NOMO-1 treated with DMSO at 0.1 percent for 48 hours (cell line): ENCODE measurements around the gene DNAH9.

Experiments
- DNase-seq: peaks from one replicate; lab custom pipeline; 2025; ENCODE audit not compliant: unreplicated experiment; lab: John Stamatoyannopoulos, UW

The DNAH9 gene

DNA sequence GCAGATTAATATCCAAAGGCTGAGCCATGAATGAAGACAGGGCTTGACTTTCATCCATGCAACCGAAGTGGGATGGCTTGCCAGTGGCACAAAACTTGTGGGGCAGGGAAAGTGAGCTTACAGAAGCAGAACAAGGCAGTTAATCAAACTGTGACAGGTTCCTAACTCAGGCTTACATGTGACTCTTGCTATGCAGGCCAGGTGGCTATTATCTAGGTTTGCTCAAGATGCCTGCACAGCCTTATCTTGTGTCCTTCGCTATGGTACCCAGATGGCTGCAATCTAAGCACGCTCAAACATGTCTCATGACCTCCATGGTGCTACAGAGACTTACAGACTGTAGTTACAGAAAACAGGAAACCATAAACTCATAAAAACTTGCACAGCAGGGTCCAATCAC, 8.6 kb upstream of the DNAH9 start:
- DNase-seq = no peak

DNA sequence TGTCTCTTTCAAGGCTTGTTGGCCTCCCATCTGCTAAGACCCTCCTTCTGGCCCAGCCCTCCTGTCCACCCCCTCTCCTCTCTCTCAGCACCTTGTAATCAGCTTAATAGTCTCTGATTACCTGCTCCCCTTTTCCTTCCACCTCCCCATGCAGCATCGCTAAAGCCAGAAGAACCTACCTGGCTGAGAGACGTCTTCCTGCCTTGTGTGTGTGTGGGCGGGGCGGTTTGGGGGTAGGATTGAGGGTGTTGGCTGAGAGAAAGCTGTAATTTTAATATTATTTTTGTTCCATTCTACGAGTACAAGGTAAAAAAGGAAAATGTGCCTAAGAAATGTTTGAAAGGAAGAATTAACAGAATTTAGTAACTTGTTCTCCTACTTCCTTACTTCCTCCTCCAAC, 3.4 kb downstream of the DNAH9 start:
- no peak for DNase-seq

DNA sequence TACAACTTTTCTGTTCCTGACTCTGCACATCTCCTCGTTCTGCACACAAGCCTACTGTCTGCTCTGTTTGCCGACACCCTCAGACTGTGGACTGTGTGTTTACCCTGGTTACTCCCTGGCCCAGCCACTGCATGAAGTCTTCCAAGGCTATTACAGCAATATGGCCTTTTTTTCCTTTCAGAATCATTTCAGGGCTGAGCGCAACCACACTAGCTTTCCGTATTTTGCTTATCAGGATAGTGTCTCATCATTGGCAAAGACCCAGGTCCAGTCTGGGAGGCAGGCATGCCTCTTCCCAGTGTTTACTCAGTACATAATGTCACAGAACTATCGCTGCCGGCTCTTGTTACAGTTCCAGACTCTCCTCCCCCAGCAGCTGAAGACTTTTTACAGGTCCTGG, 10.1 kb downstream of the DNAH9 start:
- DNase-seq = no peak

DNA sequence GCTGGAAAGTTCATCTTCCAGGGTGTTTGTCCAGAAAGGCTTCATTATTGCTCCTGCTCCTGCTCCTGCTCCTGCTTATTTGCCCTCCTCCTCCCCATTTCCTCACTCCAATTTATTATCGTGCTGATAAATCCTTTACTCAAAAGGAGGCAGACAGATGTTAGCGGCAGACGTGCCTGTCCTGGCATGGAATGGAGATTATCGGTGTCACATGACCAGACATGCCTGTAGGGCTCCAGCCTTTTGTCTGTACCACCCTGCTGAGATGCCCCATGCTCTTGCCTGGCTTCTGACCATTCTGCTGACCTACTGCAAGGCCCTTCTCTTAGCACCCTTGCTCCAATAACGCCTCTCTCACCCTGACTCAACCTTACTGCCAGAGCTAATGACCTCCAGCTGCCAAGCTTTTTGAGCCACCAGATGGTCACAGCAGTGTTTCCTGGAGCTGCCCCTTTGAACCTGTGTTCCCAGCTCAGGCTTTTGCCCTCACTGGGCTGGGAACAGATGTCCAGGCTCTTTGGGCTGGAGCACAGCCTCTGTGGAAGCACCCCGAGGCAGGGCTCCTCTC, 12.8 kb downstream of the DNAH9 start:
- no peak for DNase-seq

DNA sequence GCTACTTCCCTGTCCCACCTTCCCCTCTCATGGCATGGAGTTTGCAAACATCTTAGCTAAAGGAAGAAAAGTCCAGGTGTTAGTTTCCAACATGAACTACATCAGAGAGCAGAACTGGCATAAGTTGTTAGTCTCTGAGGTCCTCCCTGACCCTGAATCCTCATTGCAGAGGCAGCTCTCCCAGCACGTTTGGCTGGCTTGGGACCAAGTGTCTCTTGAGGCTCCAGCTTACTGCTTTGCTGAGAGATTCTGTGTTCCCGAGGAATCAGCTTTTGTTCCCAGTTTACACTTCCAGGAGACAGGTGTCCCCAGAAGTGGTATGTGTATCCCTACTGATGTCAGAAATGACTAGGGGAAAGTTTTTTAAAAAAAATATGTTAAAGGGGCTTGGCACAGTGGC, 14.7 kb downstream of the DNAH9 start:
- no peak for DNase-seq

DNA sequence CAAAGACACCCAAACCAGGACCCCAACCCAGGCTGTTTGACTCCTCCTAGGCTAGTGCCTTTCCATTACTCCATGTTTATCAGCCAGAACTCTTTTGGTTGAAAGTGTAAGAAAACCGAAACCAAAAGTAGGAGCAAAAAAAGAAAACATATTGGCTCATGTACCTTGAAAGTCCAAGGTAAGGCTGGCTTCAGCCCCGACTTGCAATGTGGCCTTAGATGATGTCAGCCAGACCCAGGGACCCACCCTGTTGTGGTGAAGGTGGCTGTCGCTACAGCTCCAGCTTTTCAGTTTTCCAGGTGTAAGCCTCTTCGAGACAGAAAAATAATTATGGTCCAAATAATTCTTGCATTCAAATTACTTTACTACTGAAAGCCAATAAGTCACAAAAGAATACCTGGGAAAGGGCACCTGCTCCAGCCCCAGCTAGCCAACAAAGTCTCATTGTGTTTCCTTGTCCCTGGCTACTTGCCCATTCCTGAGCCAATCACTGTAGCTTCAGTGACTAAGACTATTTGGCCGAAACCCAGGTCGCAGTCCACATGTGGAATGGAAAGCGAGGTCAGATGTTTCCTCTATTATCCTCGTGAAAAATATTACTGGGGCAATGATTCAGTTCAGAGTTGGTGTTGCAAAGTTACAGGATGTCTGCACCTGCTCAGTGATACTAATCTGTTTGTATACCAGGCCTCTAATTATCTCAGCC, 20.7 kb downstream of the DNAH9 start:
- no peak for DNase-seq

DNA sequence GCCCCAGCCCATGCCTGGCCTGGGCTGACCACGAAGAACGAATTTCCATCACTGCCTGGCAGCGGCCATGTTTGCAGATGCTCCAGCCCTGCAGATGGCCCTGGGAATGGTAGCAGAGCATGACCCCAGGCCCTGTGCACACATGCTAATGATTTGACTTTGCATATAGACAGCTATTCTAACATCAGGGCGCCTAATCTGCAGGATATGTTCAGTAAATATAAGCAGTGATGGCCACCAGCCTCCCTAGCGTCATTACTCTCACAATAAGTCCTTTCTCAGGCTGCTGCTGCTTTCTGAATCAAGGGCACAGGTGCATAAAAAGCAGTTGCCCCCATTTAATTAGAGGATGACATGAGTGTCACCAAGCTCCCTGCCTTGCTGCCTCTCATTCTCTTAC, 24.2 kb downstream of the DNAH9 start:
- DNase-seq = no peak

DNA sequence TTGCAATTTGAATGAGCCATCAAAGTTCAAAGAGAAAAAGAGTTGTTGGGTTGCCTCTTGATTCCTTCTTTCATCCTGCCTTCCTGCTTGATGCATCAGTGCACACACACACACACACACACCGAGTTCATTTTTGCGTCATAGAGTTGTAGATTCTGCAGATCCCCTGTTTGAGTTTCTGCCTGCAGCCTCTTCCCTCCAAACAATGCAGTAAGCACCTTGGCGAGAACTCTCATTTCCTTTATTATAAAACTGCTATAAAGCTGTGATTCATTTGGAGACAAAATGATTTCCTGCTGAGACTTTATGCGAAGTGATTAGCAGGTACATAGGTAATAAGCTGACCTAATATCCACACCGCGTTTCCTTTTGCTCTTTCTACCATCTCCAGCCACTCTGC, 26.7 kb downstream of the DNAH9 start:
- DNase-seq = no peak

DNA sequence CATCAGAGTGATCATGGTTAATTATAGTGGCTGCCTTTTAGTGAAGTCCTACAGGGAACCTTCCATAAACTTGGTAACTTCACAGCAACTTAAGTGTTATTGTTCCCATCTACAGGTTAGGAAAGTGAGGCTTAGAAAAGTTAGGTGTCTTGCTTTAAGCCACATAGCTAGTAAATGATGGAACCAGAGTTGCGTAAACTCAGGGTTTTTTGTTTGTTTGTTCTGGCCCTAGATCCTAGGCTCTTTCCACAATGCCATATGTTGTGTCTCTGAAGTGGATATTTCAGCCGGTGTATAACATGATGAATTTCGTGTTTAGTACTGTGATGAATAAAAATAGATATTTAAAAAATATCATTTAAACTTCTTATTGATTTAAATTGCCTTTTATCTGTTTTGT, 27.6 kb downstream of the DNAH9 start:
- no peak for DNase-seq

DNA sequence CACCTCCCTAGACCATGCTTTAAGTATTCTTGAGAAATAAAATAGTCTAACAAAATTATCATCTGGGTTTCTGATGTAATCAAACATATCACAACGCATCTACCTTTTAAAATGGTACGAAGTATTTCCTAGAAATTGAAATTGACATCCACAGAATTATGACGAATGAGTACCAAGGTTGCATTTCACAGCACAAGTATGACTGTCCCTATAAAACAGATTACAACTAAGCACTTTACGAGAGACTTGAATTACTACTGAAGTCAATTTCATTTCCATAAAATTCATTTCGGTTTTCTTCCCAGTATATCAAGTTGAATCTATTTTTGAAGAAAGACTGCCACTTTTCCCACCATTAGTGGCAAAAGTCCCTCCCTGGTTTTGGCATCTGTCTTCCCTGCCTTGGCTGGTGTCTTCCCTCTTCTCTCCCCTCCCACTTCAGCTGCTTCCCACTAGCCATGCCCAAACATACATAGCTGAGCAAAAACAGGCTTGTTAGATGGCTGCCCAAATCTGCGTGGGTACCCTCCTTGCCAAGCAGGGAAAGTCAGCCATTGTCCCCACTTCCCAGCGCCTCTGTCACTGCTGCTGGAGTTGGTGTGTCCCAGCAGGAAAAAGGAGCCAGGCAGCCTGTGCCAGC, 29.2 kb downstream of the DNAH9 start:
- DNase-seq = no peak

DNA sequence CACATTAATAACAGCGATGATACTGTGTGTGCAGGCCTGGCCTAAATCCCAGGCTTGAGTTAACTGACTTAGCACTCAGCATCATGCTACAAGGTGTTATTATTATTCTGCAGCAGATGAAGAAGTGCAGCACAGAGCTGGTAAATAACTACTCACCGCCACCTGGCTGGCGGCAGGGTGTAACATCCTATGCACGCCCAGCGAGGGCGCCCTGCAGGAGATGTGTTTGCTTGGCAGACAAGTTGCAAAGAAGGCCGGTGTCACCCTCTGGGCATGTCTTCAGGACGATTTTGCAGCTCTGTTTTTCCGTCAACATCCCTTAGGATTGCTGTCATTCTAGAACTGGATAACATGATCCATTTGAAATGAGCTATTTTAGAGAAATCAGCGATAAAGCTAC, 30.1 kb downstream of the DNAH9 start:
- no peak for DNase-seq

DNA sequence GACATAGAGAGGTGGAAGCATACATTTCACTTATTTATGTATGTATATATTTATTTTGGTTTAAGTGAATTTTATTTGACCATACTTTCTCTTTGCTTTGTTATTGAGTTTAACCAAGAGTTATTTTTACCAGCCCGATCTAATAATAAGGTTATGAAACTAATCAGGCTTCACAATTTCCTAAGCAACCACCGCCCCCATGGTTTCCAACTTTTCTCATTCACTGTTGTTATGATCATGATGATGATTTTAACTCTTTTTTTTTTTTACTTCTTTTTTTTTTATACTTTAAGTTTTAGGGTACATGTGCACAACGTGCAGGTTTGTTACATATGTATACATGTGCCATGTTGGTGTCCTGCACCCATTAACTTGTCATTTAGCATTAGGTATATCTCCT, 30.6 kb downstream of the DNAH9 start:
- DNase-seq = no peak

DNA sequence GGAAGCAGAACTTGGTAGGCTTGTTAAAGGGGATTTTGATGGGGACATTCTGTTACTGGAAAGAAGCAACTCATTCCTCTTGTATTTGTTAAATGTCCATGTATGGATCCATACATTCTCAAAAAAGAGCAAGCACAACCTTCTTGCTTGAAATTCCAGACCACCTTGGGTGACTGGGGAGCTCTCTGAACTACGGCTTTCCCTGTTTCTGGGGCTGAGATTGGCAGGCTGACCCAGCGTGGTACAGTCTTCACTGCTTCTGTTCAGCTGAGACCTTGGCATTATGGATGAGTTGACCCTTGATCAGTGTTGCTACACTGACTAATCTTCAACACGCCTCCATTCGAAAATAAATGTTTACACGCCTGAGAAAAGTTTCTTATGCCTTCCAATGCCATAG, 38.5 kb downstream of the DNAH9 start:
- DNase-seq = no peak

DNA sequence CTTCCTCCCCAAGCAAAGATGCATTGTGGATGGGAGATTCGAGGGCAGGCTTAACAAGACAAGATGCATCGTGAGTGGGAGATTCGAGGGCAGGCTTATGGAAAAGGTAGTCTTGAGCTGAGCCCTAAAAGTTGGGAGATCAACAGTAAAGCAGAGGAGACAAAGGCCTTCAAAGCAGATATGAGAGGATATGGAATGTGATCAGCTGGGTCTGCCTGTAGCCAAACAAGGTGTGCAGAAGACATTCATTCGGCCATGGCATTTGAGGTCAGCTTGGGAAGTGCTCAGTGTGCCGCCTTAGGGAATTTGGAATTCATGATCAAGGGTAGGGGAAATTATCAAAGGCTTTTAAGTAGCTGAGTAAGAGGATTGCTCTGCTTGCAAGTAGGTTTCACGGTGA, 39.5 kb downstream of the DNAH9 start:
- no peak for DNase-seq

DNA sequence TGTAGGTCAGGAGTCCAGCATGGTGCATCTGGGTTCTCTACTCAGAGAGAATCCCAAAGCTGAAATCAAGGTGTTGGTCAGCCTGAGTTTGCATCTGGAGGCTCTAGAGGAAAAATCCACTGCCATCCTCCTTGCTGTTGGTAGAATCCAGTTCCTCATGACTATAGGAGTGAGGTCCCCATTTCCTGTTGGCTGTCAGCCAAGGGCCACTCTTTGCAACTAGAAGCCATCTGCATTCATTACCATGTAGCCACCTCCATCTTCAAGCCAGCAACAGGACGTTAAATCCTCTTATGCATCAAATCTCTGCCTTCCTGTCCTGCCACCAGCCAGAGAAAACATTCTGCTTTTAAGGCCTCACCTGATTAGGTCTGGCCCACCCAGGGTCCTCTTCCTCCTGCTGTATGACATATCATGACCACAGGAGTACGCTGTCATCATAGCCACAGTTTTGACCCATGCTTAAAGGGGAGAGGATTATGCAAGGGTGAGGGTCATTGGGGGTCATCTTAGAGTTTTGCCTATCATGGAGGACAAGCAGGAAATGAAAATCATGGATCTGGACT, 40.5 kb downstream of the DNAH9 start:
- no peak for DNase-seq

DNA sequence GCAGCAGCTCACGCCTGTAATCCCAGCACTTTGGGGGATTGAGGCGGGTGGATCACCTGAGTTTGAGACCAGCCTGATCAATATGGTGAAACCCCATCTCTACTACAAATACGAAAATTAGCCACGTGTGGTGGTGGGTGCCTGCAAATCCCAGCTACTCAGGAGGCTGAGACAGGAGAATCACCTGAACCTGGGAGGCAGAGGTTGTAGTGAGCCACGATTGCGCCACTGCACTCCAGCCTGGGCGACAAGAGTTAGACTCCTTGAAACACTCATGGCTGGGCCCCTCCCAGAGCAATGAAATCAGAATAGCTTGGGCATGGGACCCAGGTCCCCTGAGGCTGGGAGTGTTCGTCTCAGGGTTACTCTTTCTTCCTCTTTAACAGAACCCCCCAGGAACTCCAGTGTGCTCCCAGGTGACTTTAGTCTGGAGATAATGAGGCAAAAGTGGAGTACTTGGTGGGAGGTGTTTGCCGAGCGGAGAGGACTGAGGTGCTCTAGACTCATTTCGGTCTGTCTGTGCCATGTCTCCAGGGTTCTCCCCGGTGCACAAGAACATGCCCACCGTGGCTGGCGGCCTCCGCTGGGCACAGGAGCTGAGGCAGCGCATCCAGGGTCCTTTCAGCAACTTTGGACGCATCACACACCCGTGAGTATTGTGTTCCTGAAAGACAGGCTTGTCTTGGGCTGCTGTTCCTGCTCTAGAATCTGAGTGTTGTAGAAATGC, 41.6 kb downstream of the DNAH9 start:
- DNase-seq = no peak

DNA sequence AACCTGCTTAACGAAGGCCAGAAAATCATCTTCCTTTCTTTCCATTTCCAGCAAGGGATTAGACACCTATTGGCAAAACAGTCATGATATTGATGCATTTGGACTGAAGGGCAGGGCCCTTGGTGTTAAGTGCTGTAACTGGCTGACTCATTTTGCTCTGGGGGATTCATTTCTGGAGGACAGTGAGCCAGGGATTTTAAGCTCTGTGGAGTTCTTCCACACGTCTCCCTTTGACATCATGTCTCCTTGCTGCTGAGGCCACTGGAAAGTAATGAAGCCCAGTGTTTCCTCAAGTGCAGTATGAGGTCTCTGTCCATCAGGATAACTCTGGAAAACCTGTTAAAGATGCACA, 42.2 kb downstream of the DNAH9 start:
- DNase-seq = no peak

DNA sequence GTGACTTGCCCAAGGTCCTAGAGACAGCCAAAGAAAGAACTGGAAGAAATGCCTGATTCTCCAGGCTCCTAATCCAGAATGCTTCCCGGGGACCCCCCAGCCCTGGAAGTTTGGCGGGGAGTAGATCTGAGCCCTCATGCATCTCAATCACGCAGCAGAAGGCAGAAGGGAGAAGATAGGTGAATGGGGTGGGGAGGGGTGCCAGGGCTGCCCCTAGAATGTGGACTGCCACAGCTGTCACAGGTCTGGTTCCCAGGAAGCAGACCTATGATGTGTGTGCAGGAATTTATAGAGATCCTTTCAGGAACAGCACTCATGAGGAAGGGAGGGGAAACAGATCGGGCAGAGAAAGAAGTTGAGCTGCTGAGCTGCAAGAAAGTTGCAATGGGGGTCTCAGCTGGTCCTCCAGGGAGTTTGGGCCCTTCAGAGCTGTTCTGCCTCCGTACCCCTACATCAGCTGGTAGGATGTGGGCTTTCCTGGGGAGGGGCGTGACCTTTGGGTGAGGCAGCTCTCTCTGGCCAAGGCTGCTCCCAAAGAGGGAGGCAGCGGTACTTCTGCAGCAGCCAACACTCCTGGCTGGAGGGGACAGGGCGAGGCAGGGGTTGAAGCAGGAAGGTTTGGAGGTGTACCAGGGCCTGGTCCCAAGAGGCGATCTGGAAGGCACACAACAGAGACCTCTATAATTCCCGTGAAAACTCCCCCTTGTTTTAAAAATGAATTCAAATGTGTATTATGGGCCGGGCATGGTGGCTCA, 43.4 kb downstream of the DNAH9 start:
- DNase-seq = no peak

DNA sequence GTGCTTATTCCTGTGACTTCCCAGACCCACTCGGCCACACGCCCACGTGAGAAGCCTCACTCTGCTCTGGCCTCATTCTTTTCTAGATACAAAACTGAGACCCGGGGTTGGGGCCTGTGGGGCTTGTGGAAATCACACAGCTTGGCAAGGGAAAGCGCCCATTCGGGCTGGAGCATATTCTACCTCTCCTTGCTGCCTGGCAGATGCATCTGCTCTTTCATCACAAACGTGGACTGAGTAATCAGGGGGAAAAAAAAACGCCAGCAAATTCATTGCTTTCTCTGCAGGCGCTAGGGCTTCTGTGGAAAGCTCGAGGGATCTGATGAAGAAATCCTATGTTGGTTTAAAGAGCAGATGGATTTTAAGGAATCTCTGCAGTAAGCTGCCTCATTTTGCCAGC, 44.4 kb downstream of the DNAH9 start:
- no peak for DNase-seq

DNA sequence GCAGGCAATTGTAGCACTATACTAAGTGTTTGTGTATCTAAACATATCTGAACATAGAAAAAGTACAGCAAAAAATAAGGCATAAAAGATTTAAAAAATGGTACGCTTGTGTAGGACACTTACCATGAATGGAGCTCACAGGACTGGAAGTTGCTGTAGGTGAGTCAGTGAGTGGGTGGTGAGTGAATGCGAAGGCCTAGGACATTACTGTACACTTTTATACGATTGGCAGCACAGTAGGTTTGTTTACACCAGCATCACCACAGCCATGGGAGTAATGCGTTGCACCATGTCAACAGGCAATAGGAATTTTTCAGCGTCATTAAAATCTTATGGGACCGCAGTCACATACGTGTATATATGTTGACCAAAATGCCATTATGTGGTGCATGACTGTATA, 45.6 kb downstream of the DNAH9 start:
- no peak for DNase-seq
